LoVo (cell line): ENCODE data around the gene MMP7.

Source experiments
- DNase-seq: peaks from one replicate; pipeline ENCODE4 v3.0.0-alpha.2; 2016; ENCODE audit warnings: low spot score

The MMP7 gene, protein sequence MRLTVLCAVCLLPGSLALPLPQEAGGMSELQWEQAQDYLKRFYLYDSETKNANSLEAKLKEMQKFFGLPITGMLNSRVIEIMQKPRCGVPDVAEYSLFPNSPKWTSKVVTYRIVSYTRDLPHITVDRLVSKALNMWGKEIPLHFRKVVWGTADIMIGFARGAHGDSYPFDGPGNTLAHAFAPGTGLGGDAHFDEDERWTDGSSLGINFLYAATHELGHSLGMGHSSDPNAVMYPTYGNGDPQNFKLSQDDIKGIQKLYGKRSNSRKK

DNA sequence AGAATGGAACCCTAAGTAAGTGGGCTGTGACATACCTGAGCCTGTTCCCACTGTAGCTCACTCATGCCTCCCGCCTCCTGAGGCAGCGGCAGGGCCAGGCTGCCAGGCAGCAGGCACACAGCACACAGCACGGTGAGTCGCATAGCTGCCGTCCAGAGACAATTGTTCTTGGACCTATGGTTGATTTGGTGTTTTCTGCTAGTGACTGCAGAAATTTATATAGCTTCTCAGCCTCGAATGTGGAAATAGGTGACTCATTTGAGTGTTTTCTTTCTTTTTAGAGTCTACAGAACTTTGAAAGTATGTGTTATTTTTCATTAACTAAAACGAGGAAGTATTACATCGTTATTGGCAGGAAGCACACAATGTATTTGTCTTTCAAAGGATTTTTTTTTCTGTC is at the start of gene MMP7:
TSS of gene MMP7 (minus strand) at position 190 of the 400 bp plus-strand sequence. CDS start at position 143, 47 bp downstream.
- peak; percentile 38 for DNase-seq

DNA sequence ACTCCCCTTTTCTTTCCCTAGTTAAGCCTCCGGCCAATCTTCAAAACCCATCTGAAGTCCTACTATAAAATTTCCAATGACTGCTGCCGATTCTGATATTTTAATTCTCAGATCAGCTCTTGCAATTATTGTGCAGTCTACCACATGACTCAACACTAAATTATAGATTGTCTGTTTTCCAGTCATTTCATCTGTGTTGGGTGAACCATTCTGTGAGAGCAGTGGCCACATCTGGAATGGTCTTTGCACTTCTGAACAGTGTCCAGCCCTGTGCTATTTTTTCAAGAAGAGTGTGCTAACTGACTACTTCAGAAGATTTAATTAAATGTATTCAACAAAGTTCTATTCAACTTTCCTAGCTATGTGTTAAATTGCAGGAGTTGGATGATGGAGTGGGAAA is 47.2 kb upstream of the MMP7 start:
- DNase-seq: no peak

DNA sequence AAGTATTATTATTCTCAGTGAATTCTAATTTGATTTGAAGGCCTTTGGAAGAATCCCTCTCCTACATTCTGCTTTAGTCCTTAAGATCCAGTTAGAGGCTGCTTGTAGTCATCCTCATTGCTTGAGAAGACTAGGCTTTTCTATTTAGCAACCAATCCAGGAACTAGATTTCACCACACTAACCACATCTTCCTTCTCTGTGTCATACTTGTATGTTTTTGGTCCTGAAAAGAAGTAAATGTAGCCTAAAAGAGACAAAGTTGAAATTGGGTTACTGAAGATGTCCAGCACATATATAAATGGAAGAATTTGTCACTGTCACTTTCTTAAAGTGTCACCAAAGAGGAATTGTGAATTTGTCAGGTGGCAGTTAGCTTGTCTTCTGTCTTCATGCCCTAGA is 46.6 kb upstream of the MMP7 start:
- no peak for DNase-seq

DNA sequence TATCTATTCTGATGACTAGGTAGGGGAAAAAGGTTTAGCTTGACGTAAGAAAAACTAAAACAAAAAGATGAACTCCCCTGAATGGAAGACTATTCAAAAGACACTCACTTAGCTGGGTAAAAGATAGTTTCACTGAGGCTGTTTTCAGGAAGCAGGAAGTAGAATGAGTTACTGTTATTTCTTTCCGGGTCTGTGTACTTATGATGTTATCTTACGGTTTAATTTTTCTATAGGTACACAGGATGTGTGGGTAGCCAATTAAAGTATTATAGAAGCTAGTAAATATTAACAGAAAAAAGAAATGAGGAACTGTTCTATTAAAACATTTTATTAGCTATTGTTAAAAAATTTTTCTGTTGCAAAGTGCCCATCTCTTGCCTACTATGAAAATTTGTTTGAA is 45.8 kb upstream of the MMP7 start:
- DNase-seq: no peak

DNA sequence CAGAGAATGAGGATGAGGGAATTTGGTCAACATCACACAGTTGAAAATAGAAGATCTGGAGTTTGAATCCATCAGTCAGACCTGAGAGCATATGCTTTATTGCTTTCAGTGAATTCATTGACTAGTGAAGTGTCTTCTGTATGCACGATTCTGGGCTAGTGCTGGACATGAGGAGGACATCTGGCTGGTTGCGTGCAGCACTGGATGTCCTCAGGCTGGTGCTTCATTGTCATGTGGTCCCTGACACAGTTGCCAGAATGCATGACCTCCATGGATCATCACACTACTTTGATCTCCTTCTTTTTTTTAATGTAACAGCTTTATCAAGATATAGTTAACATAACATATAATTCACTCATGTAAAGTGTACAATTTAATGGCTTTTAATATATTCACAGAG is 44.5 kb upstream of the MMP7 start:
- no peak for DNase-seq

DNA sequence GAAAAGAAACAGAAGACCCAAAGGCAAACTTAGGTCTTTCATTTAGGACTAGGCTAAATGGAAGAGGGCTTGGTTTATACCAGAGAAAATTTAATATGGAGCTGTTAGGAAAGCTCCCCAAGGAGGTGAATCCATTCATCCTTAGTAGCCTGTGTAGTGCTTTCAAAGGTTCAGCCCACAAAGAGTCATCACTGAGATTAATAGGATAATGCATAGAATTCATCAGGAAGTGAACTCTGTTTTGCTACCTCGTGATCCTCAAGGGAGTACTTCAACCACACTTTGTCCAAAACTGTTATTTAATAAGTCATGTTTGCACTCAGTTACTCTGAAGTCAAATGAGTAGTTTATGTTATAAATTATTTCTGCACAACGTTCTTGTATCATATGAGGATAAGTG is 43.3 kb upstream of the MMP7 start:
- no peak for DNase-seq

DNA sequence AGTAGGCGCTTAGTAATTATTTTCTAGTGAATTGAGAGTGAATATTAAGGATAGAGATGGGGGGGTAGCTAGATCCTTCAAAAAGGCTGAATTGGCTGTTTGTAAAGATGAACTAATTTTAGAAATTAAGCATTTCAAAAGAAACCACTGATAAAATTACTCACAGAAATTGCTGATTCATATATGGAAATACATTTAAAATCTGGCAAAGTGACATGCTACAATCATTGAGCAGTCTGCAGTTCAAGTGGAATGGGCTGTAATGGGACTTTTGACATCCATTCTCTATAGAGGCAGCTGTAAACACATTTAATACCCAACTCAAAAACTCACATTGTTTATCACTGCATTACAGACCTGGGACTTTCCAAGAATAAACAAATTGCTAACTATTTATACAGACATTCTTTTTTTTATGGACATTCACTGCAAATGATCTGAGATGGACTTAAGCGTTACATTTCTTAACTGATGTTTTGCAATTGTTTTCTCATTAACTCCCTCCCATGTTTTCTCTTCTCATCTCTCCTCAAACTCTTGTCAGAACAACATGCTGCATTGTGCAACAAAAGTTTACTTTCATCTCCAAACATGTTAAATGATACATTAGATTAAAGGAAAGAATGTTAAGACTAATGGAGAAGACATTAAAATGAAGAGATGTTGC is 42.1 kb upstream of the MMP7 start:
- DNase-seq: no peak

DNA sequence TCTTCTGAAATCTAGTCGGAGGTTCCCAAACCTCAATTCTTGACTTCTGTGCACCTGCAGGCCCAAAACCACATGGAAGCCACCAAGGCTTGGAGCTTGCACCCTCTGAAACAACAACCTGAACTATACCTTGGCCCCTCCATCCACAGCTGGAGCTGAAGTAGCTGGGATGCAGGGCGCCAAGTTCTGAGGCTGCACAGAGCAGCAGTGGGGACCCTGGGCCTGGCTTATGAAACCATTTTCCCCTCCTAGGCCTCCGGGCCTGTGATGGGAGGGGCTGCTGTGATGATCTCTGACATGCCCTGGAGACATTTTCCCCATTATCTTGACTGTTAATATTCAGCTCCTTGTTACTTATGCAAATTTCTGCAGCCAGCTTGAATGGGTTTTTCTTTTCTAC is 38.3 kb upstream of the MMP7 start:
- no peak for DNase-seq

DNA sequence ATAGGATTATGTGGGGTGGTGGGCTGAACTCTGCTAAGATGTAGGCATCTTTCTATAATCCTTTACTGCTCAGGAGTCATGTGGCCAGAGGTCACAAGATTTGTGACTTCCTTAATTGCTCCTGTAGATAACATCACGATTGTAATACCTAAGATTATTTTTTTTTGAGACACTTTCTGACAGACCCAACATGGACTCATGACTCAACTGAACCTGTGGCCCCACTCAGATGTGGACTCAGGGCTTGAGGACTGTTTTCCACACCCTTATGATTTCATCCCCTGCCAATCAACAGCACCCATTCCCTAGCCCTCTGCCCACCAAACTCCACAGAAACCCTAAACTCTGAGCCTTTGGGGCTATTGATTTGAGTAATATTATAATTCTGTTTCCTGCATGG is 35.6 kb upstream of the MMP7 start:
- DNase-seq: no peak

DNA sequence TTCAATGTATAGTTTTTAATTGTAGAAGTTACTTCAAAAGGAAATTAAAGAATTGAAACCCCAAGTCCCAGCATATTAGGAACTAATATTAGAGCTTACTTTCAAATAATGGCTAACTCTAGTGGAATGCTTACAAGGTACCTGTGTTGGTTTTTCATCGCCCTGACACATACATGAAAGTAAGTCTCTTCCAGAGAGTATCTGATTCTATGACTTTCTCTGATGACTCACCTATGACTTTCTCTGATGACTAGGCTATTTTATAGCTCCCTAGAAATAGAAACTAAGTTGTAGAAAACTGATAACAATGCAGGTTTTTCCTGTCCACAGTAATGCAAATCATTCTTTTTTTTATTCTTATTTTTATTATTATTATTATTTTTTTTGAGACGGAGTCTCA is 33.6 kb upstream of the MMP7 start:
- DNase-seq: peak; percentile 83

DNA sequence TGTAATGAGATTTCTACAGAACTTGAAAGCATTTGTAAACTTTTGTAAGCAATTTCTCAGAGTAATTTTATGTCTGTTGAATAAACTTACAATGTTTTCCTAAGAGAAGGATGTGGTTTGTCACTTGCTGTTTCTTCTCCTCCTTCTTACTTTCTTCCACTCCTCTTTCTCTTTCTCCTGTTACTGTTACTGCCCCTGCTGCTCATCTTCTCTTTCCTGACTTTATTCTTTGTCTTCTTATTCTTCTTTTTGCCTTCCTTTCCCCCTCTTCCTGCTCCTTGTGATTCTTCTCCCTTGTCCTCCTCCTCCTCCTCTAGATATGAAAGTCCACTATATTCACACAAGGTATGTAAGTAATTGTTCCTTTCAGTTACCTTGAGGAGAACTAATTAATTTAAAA is 31.1 kb upstream of the MMP7 start:
- no peak for DNase-seq

DNA sequence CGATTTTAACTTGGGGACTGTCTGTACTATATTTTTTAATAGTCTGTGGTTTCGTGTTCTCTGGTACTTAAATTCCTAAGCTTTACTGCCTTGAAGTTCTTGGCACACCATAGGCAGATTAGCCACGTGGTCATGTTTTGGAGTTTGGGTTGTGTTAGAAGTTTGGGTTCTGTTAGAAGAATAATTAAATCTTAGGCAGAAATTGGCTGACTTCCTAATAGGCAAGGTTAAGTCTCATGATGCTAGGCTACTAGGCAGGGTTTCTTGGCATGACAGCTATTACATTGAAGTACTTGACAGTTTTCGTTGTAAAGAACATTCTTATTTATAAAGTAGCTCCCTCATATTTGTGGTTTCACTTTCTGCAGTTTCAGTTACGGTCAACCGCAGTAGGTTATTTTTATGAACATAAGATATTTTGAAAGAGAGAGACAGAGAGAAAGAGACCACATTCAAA is 30.0 kb upstream of the MMP7 start:
- DNase-seq: peak; percentile 43

DNA sequence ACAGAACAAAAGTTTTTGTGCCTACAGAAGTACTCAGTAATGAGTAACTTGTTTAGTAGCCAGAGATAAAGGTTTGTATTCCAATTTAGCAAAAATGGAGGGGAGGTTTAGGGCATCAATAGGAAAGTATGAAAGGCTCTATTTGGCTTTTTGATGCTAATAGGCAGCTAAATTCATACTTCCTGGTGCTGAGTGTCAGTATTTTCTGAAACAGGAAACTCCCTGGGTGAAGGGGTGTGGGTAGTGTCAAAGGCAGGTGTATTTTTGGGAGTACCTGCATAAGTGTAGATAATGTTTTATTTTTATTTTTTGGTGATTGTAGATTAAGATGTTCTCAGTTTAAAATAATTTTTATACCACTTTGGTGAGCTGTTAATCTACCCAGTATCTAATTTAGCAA is 29.3 kb upstream of the MMP7 start:
- no peak for DNase-seq

DNA sequence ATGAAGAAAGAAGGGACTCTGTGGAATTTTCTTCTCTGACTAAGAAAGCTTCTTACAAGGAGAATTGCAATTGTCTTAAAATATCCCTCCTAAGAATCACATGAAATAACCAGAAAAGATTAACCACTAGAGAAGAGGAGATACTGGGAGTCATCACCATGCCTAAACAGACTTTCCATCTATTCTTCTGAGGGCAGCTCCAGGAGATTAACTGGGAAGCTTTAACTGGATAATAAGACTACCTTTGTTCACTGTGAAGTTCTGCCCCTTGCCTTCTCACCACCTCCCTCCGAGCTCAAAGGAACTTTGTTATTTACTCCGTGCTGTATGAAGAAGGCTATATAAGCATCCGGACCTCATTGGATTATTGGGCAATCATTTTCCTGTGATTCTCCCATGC is 24.5 kb upstream of the MMP7 start:
- DNase-seq: no peak

DNA sequence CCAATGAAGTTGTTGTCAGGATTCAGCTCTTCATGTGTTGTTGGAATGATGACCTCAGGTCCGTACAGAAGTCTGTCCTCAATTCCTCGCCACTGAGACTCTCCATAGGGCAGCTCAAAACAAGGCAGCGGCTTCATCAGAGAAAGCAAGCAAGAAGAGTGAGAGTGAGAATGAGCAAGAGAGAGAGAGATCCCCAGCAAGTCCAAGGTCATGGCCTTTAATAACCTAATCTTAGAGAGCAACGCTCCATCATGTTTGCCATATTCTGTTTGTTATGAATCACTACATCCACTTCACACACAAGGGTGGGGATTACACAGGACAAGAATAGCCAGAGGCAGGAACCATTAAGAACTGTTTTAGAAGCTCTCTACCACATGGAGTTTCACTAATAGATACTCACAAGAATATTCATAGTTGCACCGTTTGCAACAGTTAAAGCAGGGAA is 23.3 kb upstream of the MMP7 start:
- DNase-seq: peak; percentile 39

DNA sequence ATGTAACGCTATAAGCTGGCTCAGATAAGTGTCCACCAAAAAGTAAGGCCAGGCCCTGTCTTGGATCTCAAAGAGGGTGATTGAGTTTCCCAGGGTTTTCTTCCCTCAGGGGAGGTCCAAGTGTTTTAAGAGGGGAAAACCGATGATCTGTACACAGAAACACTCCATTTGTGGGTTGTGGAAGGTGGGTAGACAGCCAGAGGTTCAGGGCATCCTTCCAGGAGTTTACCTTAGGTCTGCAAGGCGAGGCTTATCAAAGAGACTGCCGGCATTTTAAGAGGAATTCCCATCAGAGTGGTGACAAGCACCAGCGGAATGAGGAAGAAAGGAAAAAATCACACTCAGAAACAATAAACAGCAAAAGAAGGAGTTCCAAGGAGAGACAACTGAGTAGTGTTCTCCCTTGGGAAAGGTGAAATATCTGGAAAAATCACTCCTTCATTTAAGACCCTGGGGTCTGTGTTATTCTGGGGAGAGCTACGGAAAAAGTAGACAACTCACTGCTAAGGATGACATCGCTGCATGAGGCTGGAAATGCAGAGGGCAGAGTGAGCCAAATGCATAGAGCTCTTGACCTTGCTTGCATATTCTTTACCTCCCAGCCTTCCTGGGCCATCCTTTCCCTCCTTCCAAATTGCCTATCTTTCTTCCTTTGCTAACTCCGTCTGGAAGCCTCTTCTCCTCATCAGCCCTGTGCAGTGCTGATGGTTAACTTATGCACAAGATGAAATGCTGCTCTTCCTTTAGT is 22.1 kb upstream of the MMP7 start:
- peak; percentile 97 for DNase-seq

DNA sequence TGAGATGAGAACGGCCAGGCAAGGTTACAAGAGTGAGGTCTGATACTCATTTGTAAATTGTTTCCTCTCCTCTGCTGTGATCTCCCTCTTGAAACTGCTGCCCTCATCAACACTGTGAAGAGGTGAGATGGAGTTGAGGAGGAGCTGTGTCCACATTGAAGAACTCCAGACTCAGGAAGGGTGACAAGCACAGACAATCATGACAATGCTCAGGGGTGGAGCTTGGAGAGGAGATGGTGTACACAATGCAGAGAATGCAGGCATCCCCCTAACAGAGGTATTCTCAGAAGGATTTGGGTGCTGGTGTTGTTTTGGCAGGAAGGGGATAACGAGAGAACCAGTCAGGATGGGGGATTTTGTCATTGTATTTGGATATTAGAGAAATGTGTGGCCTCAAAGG is 21.5 kb upstream of the MMP7 start:
- DNase-seq: peak; percentile 39

DNA sequence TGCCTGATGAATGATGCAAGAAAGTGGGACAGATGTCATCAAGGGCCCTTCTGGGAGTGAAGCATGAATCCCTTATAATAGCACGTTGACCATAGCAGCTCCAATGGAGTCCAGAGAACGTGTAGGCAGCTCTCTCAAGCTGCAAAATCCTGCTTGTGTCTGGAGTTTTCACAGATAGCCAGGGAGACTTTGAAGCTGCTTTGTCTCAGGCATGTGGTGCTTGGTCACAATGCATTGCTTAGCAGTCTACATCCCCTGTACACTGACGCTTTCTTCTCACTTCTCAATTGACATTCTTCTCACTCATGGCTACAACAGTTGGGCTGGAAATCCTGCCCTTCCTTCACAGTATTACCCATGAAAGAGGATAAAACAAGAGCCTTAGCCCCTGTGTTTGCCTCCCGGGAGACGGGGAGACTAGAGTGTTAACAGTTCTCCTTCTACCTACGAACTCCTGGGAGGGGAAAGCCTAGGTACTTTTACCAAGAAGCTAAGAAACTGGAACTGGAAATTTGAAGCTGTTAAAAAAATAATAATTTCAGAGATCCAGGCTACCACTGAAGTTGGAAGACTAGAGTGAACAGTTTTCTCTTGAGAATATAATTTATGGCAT is 20.7 kb upstream of the MMP7 start:
- DNase-seq: no peak

DNA sequence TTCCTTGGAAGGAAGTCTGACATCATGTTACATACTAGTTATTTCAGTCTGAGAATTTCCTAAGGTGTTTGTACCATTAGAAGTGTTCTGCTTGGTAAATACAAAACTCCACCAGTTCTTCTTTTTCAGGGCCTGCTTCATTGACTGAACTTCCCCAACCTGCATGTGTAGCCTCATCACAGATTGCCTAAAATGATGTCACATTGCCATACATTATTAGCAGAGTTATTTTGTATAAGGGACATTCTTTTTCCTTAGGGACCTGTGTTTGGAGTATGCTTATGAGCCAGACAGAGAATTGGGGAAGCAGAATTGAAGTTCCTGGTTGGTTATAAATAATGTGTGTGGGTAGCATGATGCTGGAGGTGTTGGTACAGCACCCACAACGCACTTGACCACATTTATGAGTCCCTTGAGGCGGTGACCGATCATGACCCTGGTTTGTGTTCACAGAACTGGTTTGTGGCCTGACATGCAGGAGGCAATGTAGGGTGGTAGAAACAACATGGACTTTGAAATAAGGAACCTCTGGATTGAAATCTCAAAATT is 16.4 kb upstream of the MMP7 start:
- no peak for DNase-seq

DNA sequence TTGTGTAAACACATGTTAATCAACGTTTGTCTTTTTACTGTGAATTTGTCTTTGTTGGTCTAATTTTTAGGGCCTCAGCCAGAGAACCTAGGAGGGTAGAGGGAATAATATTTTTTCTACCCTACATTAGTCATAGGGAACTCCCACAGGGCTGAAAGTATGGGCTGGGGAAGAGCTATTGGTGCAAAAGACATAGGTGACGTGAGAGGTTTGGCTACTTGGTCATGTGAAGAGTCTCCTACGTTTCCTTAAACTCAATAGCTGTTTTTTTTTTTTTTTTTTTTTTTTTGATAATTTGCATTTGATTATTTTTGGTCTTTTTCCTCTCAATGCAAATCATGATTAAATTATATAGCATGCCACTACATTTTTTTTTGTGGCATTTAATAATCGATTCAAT is 15.9 kb upstream of the MMP7 start:
- no peak for DNase-seq

DNA sequence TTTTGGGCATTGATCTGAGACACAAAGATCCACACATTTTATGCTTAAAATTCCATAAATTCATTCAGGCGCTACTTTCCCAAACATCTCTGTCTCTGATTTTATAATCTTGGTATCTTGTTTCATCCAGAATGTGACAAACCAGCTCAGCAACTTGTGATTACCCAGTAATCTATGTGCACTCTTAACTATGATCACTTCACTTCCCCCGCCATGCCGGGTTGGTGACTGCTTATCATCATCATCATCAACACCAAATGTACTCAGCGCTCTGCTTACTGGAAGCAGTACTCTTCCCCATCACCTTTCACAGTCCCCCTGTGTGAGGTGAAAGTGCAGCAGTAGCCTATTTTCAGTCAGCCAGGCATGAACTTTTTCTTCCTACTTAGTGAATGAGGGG is 15.2 kb upstream of the MMP7 start:
- DNase-seq: no peak

DNA sequence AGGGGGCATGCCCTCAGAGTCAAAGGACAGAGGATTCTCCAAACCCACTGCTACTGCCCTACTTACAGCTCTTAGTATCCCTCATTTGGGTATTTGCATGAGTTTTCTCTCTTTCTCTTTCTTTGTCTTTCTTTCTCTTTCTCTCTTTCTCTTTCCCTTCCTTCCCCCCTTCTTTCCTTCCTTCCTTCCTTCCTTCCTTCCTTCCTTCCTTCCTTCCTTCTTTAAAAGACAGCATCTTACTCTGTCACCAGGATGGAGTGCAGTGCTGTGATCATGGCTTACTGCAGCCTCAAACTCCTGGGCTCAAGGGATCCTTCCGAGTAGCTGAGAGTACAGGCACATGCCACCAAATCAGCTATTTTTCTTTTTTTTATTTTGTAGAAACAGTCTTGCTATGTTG is 14.0 kb upstream of the MMP7 start:
- no peak for DNase-seq
